ENCODE data around the gene TLR10.

- no peak for TF ChIP-seq EZH2 (optimal IDR thresholded peaks at IDR 0.05; ENCODE audit: low read depth, low read length)
- peak; percentile 98 for TF ChIP-seq CTCF (IDR thresholded peaks at IDR 0.05; ENCODE audit: low read length)
Observed at GRCh38 chr4:38730830-38731646, 51.8 kb downstream of the TLR10 start.
